WTC11 (cell line): ENCODE results near the gene TMEM255A. TPM values are rescaled to one million over a fixed set of nuclear protein-coding genes. Genes with fewer than 3 reads are reported as not detected.

ENCODE experiments used
- ATAC-seq: fragments of 200-7000 bp; cut with Tn5 transposase; 2 replicates; pipeline ENCODE4 v1.10.0; 2021; ENCODE audit warnings: mild to moderate bottlenecking, moderate library complexity
- CTCF ChIA-PET: fragments of 300-600 bp; sonication (Branson Sonifier 250); formaldehyde crosslinking; loops from one replicate; lab custom pipeline; 2021; ENCODE audit warnings: antibody characterized with exemption; lab: Charles Lee
- POLR2A ChIA-PET: fragments of 350-600 bp; sonication (Branson Sonifier 250); formaldehyde crosslinking; loops from one replicate; lab custom pipeline; 2021; ENCODE audit warnings: antibody characterized with exemption; lab: Charles Lee
- DNase-seq: peaks from one replicate; pipeline ENCODE4 v3.0.0; 2021; ENCODE audit warnings: low spot score
- H3K27ac Mint-ChIP-seq: 2 replicates; pipeline ENCODE4 v1.8.0; 2021; ENCODE audit warnings: mixed read lengths
- H3K27me3 Mint-ChIP-seq: 2 replicates; pipeline ENCODE4 v1.8.0; 2021; ENCODE audit warnings: low read depth, mild to moderate bottlenecking, moderate library complexity, mixed read lengths
- H3K36me3 Mint-ChIP-seq: 2 replicates; pipeline ENCODE4 v1.8.0; 2021; ENCODE audit warnings: mixed read lengths
- H3K4me1 Mint-ChIP-seq: 2 replicates; pipeline ENCODE4 v1.8.0; 2022; ENCODE audit warnings: mixed read lengths
- H3K4me3 Mint-ChIP-seq: 2 replicates; pipeline ENCODE4 v1.8.0; 2021; ENCODE audit warnings: mild to moderate bottlenecking, moderate library complexity, mixed read lengths
- H3K9me3 Mint-ChIP-seq: 2 replicates; pipeline ENCODE4 v1.8.0; 2021; ENCODE audit warnings: mixed read lengths
- AFF4 ChIP-seq: sonication (generic); formaldehyde crosslinking; IDR thresholded peaks from 2 replicates; pipeline ENCODE4 v1.8.1; 2023; ENCODE audit warnings: mild to moderate bottlenecking, missing genetic modification reagents, borderline replicate concordance
- CDX4 ChIP-seq: fragments of 250-450 bp; sonication (Bioruptor Pico); IDR thresholded peaks from 2 replicates; pipeline ENCODE4 v1.9.0; 2021; ENCODE audit warnings: moderate library complexity, mild to moderate bottlenecking, inconsistent platforms, borderline replicate concordance
- CREM ChIP-seq: sonication (generic); formaldehyde crosslinking; IDR thresholded peaks from 2 replicates; pipeline ENCODE4 v1.8.1; 2022; ENCODE audit warnings: mild to moderate bottlenecking, missing genetic modification reagents, moderate library complexity
- CTCF ChIP-seq: fragments of 200-600 bp; IDR thresholded peaks from 2 replicates; pipeline ENCODE4 v1.8.0; 2022; ENCODE audit warnings: antibody characterized with exemption
- FOXK1 ChIP-seq: sonication (generic); formaldehyde crosslinking; IDR thresholded peaks from 2 replicates; pipeline ENCODE4 v1.8.0; 2022; ENCODE audit warnings: mild to moderate bottlenecking, moderate library complexity, missing genetic modification reagents
- GRHL2 ChIP-seq: fragments of 250-450 bp; sonication (Bioruptor Pico); IDR thresholded peaks from 2 replicates; pipeline ENCODE4 v1.8.0; 2022; ENCODE audit warnings: mild to moderate bottlenecking, moderate library complexity; ENCODE audit not compliant: insufficient replicate concordance, severe bottlenecking
- HMGA2 ChIP-seq: fragments of 250-450 bp; sonication (Bioruptor Pico); IDR thresholded peaks from 2 replicates; pipeline ENCODE4 v1.4.0; 2021; ENCODE audit warnings: mild to moderate bottlenecking, moderate library complexity
- IRF2 ChIP-seq: sonication (generic); formaldehyde crosslinking; IDR thresholded peaks from 2 replicates; pipeline ENCODE4 v1.8.0; 2022; ENCODE audit warnings: low read depth, missing genetic modification reagents, borderline replicate concordance
- MXD4 ChIP-seq: fragments of 250-450 bp; sonication (Bioruptor Pico); IDR thresholded peaks from 2 replicates; pipeline ENCODE4 v1.8.0; 2021; ENCODE audit warnings: mild to moderate bottlenecking, moderate library complexity, borderline replicate concordance
- NFYB ChIP-seq: sonication (generic); formaldehyde crosslinking; conservative IDR thresholded peaks from 2 replicates; pipeline ENCODE4 v1.8.0; 2022; ENCODE audit warnings: low read depth, missing genetic modification reagents
- OVOL2 ChIP-seq: fragments of 250-450 bp; sonication (Bioruptor Pico); IDR thresholded peaks from 2 replicates; pipeline ENCODE4 v1.9.0; 2021; ENCODE audit warnings: mild to moderate bottlenecking, borderline replicate concordance
- RORB ChIP-seq: fragments of 250-450 bp; sonication (Bioruptor Pico); IDR thresholded peaks from 2 replicates; pipeline ENCODE4 v1.9.0; 2021; ENCODE audit warnings: mild to moderate bottlenecking
- SP1 ChIP-seq: sonication (generic); formaldehyde crosslinking; conservative IDR thresholded peaks from 2 replicates; pipeline ENCODE4 v1.8.1; 2022; ENCODE audit warnings: missing genetic modification reagents
- TCF7 ChIP-seq: sonication (generic); formaldehyde crosslinking; IDR thresholded peaks from 2 replicates; pipeline ENCODE4 v1.8.0; 2022; ENCODE audit warnings: mild to moderate bottlenecking, low read depth, missing genetic modification reagents, moderate library complexity
- ZNF121 ChIP-seq: sonication (generic); formaldehyde crosslinking; IDR thresholded peaks from 2 replicates; pipeline ENCODE4 v1.8.0; 2023; ENCODE audit warnings: missing genetic modification reagents
- ZNF138 ChIP-seq: sonication (generic); formaldehyde crosslinking; conservative IDR thresholded peaks from 2 replicates; pipeline ENCODE4 v1.8.1; 2022; ENCODE audit warnings: mild to moderate bottlenecking, moderate library complexity, missing genetic modification reagents
- ZNF281 ChIP-seq: sonication (generic); formaldehyde crosslinking; IDR thresholded peaks from 2 replicates; pipeline ENCODE4 v1.8.0; 2023; ENCODE audit warnings: mild to moderate bottlenecking, missing genetic modification reagents
- ZNF416 ChIP-seq: fragments of 250-450 bp; sonication (Bioruptor Pico); IDR thresholded peaks from 2 replicates; pipeline ENCODE4 v1.9.0; 2021; ENCODE audit warnings: mild to moderate bottlenecking, inconsistent platforms
- total RNA-seq: library from RNA; stranded (reverse); gene quantifications from 3 replicates; pipeline ENCODE4 v1.2.3, GENCODE V29; 2021
- TF ChIP-seq, protein P1 (sequence below): fragments of 250-450 bp; sonication (Bioruptor Pico); IDR thresholded peaks from 2 replicates; pipeline ENCODE4 v1.8.0; 2021; ENCODE audit warnings: mild to moderate bottlenecking
- TF ChIP-seq, protein P2 (sequence below): sonication (generic); formaldehyde crosslinking; IDR thresholded peaks from 2 replicates; pipeline ENCODE4 v1.8.0; 2022; ENCODE audit warnings: mild to moderate bottlenecking, missing genetic modification reagents
- TF ChIP-seq, protein P3 (sequence below): sonication (generic); formaldehyde crosslinking; IDR thresholded peaks from 2 replicates; pipeline ENCODE4 v1.8.1; 2022; ENCODE audit warnings: mild to moderate bottlenecking, missing genetic modification reagents, moderate library complexity, borderline replicate concordance

The TMEM255A gene
- total RNA-seq, 1 experiment from 2014 or later: 0.61 TPM

GRCh38 chrX:120293015-120293414, 18.2 kb downstream of the TMEM255A start (continued):
- TF ChIP-seq CTCF: no peak
- no peak for TF ChIP-seq NFYB (CRISPR knock-in tag)
- no peak for TF ChIP-seq TCF7 (CRISPR knock-in tag)

- no peak for ATAC-seq
- Mint-ChIP-seq H3K36me3 (no peaks in the 10 kb centered on the region), H3K9me3 (no peaks in the 10 kb centered on the region), H3K4me3 (no peak overlapping the region), H3K27me3 (no peaks in the 10 kb centered on the region), H3K4me1 (peaks cover 11% of the 10 kb centered on the region), H3K27ac (no peak overlapping the region)
- ChIA-PET CTCF (no interaction called here), POLR2A (no interaction called here)
- DNase-seq: no peak
- no peak for TF ChIP-seq MXD4 (CRISPR knock-in tag)
- no peak for TF ChIP-seq HMGA2 (CRISPR knock-in tag)
- no peak for TF ChIP-seq FOXK1 (CRISPR knock-in tag)
- TF ChIP-seq, protein P1, sequence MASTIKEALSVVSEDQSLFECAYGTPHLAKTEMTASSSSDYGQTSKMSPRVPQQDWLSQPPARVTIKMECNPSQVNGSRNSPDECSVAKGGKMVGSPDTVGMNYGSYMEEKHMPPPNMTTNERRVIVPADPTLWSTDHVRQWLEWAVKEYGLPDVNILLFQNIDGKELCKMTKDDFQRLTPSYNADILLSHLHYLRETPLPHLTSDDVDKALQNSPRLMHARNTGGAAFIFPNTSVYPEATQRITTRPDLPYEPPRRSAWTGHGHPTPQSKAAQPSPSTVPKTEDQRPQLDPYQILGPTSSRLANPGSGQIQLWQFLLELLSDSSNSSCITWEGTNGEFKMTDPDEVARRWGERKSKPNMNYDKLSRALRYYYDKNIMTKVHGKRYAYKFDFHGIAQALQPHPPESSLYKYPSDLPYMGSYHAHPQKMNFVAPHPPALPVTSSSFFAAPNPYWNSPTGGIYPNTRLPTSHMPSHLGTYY (CRISPR knock-in tag): no peak
- no peak for TF ChIP-seq SP1 (CRISPR knock-in tag)
- TF ChIP-seq RORB: no peak
- TF ChIP-seq ZNF138 (CRISPR knock-in tag): no peak
- TF ChIP-seq GRHL2 (CRISPR knock-in tag): no peak
- no peak for TF ChIP-seq OVOL2 (CRISPR knock-in tag)
- no peak for TF ChIP-seq AFF4
- no peak for TF ChIP-seq ZNF416 (CRISPR knock-in tag)
- TF ChIP-seq, protein P2, sequence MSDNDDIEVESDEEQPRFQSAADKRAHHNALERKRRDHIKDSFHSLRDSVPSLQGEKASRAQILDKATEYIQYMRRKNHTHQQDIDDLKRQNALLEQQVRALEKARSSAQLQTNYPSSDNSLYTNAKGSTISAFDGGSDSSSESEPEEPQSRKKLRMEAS (CRISPR knock-in tag): no peak
Observed at GRCh38 chrX:120291211-120291610, 20.1 kb downstream of the TMEM255A start.

- DNase-seq: no peak
- Mint-ChIP-seq H3K9me3 (no peaks in the 10 kb centered on the region), H3K27ac (no peak overlapping the region), H3K4me3 (no peak overlapping the region), H3K36me3 (no peaks in the 10 kb centered on the region), H3K4me1 (peaks cover 11% of the 10 kb centered on the region), H3K27me3 (0 out of 2 replicates have a peak, but pooled peaks cover 1% of the 10 kb centered on the region)
- CTCF ChIA-PET: no interaction called here
- POLR2A ChIA-PET: no interaction called here
- ATAC-seq: no peak
- no peak for TF ChIP-seq ZNF121
- TF ChIP-seq IRF2: no peak
- TF ChIP-seq ZNF281 (CRISPR knock-in tag): no peak
- no peak for TF ChIP-seq CDX4 (CRISPR knock-in tag)
- TF ChIP-seq, protein P1 (CRISPR knock-in tag): no peak
- no peak for TF ChIP-seq CREM
- TF ChIP-seq, protein P3, sequence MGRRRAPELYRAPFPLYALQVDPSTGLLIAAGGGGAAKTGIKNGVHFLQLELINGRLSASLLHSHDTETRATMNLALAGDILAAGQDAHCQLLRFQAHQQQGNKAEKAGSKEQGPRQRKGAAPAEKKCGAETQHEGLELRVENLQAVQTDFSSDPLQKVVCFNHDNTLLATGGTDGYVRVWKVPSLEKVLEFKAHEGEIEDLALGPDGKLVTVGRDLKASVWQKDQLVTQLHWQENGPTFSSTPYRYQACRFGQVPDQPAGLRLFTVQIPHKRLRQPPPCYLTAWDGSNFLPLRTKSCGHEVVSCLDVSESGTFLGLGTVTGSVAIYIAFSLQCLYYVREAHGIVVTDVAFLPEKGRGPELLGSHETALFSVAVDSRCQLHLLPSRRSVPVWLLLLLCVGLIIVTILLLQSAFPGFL (CRISPR knock-in tag): no peak
Observed at GRCh38 chrX:120290107-120290506, 21.2 kb downstream of the TMEM255A start.
